Stimulated activated CD8-positive, alpha-beta memory T cell treated with anti-CD3 and anti-CD28 coated beads, Interleukin-2, amount 100 ng/mL, for 48 hours (primary cell): ENCODE measurements around the gene DSCAM.
"Not testable (repeated sequence)": the region's sequence is repeated elsewhere in the genome, so short reads cannot be mapped to it uniquely, and the experiment has no call there.

ENCODE experiments used
- DNase-seq, 2 donors: peaks; one replicate each; pipeline ENCODE4 v3.0.0-alpha.2; 2020; ENCODE audit warnings: low read depth in 2 of 2

DSCAM gene

DNA sequence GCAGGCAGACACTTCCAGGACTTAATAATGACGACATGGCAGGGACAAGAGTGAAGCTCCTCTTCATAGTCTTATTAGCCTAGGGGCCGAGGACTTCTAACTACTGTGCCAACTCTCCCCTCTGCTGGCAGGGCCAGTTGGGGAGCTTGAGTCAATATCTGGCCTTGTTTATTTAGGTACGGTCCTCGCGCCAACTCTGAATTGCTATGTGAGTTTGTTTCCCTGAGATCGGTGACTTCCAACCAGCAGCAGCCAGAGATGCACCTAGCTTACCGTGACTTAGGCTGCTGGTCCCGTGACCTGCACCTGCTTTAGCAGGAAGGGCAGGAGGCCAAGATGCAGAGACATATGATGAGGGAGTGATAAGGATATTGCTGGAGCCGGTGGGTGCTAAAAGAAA lies 528.6 kb downstream of the DSCAM start:
- DNase-seq, result no peak

DNA sequence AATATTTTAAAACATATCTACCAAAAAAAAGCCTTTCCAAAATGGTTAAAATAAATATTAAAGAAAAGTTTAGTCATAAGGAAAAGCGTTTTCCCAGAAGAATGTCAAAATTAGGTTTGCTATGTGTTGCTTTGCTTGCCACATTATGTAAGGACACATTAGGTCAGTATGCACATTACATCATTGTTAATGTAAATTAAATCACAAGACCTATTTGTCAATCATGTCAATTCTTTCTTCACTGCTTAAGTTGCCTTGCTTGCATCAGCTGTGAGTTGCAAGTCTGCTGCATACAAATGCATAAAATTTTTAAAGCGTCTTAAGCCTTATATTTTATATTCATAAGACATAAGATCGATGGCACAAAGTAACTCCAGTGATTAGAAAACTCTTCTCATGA lies 530.9 kb downstream of the DSCAM start:
- no peak for DNase-seq

DNA sequence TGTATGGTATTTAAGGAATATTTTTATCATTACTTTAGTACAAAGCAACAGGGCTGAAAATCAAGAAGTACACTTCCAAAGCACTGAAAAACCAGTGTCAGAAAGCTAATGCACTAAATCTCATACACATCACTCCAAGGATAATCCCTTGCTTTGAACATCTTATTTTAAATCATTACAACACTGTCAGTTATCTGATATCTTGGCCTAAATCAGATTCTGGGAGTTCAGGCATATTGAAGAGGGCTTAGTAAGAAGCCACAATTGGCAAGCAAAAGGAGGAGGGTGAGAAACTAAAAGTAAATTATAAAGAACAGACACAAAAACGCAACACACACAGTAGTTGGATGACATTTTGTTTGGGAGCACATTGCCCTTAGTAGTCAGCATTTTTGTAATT lies 531.3 kb downstream of the DSCAM start:
- DNase-seq, result no peak

DNA sequence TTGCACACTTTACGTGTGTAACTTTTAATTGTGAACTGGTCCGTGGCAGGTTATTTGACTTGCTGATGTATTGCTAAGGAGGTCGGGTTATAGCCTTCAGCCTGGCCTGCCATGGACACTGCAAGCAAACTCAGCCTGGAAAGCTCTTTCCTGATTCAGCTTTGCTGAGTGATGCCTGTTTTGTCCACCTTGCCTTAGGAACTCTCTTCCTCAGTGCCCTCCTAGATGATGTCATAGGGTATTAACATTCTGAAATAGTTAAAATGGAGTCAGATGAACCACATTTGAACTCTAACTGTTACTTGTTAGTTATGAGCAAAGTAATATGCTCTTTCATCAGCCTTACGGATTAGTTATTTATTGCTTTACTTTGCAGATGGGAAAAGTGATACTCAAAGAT lies 533.7 kb downstream of the DSCAM start:
- DNase-seq, result no peak

DNA sequence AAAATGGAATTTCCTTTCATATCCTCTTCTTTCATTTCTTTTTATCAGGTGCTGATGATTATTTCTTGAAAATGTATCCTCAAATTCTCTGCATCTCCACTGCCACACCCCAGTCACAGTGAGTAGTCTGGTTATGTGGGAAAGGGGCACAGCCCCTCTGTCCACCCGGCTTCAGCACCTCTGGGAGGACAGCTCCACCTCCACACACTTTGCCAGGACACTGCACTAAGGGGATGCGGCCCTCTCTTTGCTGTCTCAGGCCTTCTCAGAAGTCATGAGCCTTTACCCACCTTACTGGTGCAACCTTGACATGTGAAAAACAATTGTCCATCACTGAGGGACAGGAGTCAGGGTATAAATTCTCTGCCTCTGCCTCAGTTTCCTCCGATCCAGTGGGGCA lies 546.7 kb downstream of the DSCAM start:
- no peak for DNase-seq

DNA sequence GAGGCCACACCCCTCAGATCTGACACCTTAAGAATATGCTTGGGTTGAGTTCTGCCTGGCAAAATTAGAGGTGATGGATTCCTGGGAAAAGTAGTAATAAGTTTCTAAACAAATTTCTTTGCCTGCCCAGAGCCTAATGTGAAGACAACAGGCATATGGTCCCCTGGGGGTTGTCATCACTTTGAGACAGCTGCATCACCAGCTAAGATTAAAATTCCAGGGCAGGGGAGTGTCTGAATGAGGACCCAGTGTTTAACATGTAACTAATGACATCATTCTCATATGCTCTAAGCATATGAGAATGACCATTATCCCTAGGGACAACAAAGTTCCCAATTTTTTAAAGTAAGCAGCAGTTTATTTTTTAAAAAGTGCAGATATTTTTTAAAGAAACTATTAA lies 547.5 kb downstream of the DSCAM start:
- no peak for DNase-seq

DNA sequence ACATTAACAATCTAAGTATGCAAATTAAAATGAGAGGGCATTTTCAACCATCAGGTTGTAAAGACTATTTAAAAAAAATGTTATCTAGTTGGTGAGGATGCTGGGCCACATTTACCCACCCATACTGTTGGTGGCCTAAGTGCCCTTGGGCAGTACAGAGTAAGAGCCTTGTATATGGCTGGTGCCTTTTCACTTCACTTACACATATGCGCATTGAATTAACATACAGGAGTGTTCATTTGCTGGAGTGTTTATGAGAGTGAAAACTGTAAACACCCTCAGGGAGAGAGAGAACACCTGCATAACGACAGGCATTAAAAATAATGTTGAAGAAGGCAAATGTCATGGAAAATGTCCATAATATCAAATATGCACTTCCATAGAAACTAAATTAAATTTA lies 552.6 kb downstream of the DSCAM start:
- DNase-seq, result no peak

DNA sequence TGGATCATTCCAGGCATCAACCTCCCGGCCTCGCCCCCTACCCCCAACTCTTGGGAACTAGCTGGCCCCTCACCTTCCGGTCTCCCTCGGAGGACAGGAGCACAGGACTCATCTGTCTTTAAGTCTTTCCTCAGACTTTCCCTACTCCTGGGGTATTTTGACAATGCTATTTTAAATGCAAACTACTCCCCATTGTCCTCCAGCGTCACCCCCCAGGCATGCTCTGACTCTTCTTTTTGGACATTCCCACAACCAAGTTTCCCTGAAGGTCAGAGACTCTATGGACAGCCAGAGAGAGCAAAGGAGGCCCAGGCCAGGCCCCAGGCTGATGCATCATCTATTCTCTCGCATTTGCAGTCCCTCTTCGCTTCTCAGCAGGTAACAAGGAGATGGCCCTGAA lies 555.4 kb downstream of the DSCAM start:
- no peak for DNase-seq

DNA sequence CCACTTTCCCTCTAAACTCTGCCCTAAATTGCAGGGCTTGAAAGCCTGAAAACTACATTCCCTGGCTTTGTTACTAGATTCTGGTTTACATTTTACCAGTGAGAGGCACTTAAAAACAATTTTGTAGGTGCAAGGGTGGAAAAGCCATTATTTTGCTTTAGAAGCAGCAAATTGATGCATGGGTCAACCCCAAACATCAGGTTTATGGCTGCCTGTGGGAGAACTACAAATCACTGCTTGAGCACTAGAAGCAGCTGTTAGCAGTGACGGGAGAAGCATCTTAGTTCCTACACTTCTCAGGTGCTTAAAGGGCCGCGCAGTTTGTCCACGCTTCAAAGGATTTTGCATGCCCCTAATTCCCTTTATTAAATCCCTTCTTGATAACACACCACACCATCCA lies 562.5 kb downstream of the DSCAM start:
- DNase-seq, result no peak

DNA sequence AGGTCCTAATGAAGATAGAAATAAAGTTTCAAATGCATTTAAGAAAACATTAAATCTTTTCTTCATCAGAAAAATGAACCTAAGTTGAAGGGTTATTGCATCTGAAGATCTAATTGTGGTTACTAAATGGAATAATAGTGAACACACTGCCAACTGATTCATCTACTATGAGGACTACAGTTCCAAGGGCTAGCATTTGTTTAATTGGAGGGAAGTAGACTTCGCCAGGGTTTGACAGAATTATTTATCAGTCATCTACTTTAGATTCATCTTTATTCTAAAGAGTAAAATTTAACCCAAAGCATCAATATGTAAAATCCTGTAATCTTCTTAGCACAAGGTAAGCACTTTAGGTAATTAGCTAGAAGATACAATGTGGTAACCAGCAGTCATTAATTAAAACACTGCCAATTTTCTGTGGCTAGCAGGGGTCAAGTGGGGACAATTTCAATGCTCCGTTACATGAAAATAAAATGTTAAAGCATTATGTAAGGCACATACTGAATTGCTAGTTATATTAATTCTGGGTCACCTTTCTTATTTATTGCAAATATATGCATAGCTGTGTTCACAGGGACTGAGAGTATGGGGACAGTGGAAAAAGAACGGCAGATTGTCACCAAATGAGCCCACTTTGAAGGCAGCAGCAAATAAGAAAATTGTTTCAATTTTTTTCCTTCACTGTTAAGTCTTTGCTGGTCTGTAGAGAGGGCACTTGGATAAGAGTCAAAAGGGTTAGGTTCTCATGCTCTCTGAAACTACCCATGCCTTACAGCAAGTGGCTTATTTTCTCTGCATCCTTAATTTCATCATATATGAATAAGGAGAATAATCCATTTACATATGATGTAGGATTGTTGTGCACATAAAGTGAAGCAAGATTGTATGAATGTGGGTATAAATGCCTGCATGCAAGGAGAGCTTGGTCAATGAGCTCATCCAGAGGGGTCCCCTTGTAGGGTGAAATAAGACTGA lies 563.8 kb downstream of the DSCAM start:
- DNase-seq, result no peak

DNA sequence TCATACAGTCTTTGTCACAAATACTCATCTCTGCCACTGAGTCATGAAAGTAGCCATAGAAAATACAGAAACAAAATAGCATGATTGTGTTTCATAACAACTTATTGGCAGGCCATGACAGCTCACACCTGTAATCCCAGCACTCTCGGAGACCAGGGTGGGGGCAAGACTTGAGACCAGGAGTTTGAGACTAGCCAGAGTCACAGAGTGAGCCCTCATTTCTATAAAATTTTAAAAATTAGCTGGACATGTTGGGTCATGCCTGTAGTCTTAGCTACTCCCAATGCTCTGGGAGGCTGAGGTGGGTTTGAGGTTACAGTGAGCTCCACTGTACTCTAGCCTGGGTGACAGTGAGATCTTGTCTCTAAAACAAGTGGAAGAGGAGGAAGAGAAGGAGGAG lies 568.6 kb downstream of the DSCAM start:
- no peak for DNase-seq

DNA sequence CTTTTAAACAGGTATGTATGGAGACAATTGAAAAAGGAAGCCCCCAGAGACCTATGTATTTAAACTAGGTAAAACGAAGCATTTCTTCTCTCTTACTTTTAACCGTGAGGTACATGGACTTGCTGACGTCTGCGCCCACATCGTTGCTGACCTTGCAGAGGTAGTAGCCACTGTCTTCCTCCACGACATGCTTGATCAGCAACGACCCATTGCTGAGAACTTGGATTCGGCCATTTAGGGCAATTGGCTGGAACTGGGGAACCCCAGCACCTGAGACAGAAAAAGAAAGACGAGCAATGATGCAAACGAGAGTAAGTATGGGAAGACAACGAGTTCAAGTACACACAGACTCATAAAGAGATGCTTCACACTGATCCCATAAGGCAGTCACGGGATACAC lies 571.0 kb downstream of the DSCAM start:
- no peak for DNase-seq

DNA sequence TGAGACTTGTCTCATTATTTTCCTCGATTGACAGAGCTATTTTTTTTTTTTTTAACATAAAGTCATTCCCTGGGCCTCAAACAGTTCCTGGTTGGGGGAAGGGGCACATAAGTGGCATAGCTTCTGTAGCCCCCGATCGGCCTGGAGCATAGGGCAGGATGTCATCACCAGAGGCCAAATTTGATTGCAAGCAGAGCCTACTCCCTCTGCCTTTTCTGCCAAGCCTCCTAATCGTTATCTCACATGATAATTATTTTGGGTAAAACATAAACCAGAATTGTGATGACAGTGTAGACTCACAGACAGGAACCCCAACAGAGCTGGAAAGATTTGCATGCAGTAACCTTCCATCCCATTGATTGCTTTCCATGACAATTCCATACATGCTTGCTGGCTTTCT lies 574.9 kb downstream of the DSCAM start:
- no peak for DNase-seq

DNA sequence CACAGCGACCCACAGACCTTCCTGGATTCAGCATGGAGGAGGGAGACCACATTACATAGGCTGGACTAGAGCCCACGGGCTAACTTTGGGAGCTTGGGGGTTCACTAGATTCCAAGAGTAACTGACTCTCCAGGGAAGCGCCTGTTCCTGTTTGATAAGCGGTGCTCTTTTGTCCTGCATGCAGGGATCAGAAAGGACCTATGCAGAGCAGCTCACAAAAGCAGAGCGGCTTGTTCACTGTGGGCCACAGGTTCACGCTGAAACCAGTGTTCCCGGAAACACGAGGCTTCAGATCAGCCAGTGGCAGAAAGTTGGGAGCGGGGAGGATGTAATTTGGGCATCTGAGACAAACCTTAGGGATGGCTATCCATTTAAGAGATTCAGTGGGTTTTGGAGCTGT lies 575.8 kb downstream of the DSCAM start:
- DNase-seq, result no peak

DNA sequence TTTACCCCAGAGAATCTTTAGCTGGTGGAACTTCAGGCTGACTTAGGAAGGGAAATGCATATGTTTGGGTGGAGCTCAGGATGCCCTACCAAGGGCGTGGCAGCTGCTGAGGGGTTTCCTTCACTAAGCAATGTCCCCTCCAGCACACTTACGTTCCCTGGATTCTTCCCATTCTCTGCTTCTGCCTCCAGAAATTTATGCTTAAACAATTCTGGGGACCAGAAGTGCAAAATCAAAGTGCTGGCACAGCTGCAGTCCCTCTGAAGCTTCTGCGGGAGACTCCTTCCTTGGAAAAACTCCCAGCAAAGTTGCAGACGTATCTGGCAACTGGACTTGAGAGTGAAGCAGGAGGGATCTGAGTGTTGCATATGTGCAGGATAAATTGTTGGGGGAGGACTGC lies 576.9 kb downstream of the DSCAM start:
- no peak for DNase-seq

DNA sequence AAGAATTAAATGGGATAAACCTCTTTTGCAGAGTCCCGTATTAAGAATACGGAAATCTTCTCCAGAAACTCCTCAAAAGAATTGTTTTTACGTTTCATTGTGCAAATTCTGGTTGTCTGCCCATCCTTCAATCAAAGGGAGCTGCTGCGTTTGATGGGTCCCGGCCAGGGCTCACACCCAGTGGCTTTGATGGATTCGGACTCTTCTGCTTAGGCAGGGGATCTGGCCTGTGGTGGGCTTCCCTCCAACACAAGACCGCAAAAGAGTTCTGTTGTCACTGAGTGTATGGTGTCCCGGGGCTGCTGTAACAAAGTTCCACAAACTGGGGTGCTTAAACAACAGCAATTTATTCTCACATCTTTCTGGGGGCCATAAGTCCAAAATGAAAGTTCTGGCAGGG lies 577.7 kb downstream of the DSCAM start:
- DNase-seq, result no peak

DNA sequence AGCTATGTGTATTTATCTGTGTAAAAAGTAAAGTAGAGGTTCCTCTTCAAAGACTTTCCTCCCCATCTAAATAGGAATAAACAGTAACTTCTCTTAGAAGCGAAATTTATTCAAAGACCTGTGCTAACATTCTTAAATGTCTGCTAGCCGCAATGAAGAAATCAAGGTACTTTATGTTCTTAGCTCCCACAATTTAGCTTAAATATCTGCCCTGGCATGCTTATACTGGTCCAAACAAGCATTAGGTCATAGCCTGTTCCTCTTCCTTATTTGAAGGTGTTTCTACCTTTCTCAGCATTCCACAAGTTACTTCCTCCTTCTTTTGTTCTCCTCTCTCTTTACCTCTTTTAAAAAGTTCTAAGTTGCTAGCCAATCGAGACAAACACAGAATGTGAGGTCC lies 588.5 kb downstream of the DSCAM start:
- not testable (repeated sequence) for DNase-seq

DNA sequence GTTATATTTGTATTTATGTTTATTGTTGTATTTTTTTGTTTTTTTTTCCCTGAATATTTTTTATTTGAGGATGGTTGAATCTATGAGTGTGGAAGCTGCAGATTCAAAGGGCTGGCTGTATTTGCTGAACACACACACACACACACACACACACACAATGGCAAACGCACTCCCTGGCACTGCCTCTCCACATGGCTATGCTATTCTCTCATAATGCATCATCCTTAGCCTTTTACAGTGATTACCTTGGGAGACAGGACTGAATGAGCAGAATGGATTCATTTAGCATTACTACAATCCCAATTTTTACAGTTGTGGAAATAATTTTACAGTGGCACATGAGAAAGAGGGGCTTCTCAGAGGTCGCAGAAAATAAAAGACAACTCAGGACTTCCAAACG lies 589.6 kb downstream of the DSCAM start:
- DNase-seq, result no peak

DNA sequence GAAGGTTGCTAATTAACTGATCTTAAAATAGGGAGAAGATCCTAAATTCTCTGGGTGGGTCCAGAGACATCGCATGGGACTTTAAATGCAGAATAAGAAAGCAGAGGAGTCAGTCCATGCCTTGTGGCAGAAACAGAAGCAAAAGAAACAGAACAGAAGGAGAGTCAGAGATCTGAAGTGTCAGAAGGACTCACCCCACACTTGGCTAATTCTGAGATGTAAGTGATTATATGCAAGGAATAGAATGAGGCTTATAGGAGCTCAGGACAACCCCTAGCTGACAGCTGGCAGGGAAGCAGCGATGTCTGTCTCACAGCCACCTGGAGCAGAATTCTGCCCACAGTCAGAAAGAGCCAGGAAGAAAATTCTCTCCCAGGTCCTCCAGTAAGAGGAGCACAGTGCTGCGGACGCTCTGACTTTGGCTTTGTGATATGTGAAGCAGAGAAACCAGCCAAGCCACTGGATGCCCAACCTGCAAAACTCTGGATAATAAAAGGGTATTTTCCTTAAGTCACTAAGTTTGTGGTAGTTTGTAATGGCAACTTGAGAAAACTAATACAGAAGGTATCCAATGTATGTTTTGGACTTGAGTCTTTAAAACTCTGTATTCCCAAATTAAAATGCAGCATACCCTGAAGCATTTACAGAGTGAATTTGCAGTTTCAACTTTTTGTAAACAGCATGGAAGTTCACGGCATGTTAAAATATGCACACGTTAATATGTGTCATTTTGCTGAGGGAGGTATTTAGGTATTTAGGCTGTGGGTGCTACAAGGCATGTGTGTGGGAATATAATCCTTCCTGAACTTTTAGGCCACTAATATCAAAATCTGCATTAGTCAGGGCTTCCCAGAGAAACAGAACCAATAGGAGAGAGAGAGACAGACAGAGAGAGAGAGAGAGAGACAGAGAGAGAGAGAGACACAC lies 591.2 kb downstream of the DSCAM start:
- DNase-seq, result no peak

DNA sequence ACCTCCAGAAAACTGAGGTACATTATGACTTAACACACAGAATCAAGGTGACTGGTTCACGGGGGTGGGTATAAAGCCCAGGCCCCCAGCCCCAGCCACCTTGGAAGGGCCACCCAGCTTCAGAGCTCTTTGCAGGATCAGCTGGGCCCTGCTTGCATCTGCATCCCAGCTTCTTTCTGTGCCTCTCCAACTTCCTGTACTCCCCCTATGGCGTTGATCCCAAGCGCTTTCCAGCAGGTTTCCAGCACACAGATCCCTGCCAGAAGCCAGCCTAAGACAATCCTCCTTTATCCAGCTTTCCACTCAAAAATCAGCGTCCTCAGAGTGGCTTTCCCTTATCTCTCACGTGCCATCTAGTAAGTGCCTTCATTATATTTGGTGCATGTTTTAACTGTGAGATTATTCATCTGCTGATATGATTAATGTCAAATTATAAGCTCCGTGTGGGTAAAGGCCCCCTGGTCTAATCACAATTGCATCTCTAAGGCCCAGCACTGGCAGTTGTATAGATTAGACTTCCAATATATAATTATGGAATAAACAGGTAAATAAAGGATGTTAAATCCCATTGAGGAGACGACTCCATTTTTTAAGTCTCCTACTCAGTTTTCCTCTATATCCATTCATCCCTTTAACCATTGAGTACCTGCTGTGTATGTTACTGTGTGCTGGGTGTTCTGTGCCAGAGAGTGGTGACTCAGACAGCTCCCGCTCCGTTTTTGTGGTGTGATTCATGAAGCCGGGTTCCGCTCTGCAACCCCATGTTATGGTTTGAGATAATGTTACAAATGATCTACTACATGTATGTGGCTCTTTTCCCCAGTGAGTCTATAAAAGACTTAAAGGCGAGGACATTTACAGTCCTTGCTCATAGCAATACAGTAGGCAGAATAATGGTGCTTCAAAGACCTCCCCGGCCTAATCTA lies 592.2 kb downstream of the DSCAM start:
- no peak for DNase-seq

DNA sequence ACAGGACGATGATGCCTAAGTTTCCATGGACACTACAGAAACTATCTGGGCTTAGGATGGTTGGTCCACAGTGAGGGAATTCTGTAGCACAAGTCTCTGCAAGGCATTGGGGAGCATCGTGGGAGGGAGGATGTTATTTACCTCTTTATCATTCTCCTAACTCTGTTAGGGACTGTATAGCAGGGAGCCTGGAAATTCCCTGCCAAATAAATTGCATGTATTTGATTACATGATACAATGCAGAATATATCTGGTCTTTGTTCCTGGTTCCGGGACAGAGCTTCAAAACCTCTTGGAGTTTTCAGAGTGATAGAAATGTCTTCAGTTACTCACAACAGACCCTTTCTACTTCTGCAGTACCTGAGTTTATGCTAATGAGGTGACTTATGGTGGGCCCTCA lies 593.8 kb downstream of the DSCAM start:
- no peak for DNase-seq
